ENCODE results near the gene RAB9B. TPM values are rescaled to one million over a fixed set of nuclear protein-coding genes. Genes with fewer than 3 reads are reported as not detected.

RAB9B gene
- total RNA-seq, 1 donor from 2014 or later, result 0.40 TPM

Other genes with a start within 250 kb of the RAB9B start
- gene TCEAL4, start 246.7 kb downstream of the RAB9B start, total RNA-seq, result 43.3 and 50.0 TPM in 2 replicates
- 10.3 and 12.5 TPM in 2 replicates for gene TCEAL3, start 224.3 kb downstream of the RAB9B start, total RNA-seq
- gene TCEAL1, start 203.3 kb downstream of the RAB9B start, total RNA-seq, result 15.8 and 19.7 TPM in 2 replicates
- gene MORF4L2, start 145.6 kb downstream of the RAB9B start, total RNA-seq, result 583 and 695 TPM in 2 replicates
- not detected in 2 replicates for gene TMEM31, start 121.3 kb downstream of the RAB9B start, total RNA-seq
- gene PLP1, start 55.4 kb downstream of the RAB9B start, total RNA-seq, result not detected in 2 replicates
- gene TMSB15B, start 130.4 kb upstream of the RAB9B start, total RNA-seq, result 3.9 and 5.9 TPM in 2 replicates
- gene H2BW1, start 181.5 kb upstream of the RAB9B start, total RNA-seq, result not detected in 2 replicates
- not detected in 2 replicates for gene H2BW2, start 207.7 kb upstream of the RAB9B start, total RNA-seq
- gene TMSB15C, start 244.0 kb upstream of the RAB9B start, total RNA-seq, result 2.5 and 3.1 TPM in 2 replicates